ENCODE results near the gene TRAF7. TPM values are rescaled to one million over a fixed set of nuclear protein-coding genes. Genes with fewer than 3 reads are reported as not detected.

TRAF7 gene
- total and polyA plus RNA-seq, 2 of the 13 experiments (the other 11 are each of a cell fraction or from before 2014, with no cell fraction given): 47.9 to 65.6 TPM

GRCh38 chr16:2155091-2155950, at the start of gene TRAF7 (continued):
- peak; percentile 64; the same call in 1 of the 2 replicates for TF ChIP-seq HMGXB3 (CRISPR knock-in tag; IDR thresholded peaks at IDR 0.05; ENCODE audit: borderline replicate concordance)
- TF ChIP-seq TARDBP (CRISPR knock-in tag; IDR thresholded peaks at IDR 0.05): peak; percentile 86; the same call in 1 of the 2 replicates
- no peak for TF ChIP-seq ZKSCAN8 (CRISPR knock-in tag; IDR thresholded peaks at IDR 0.05; ENCODE audit: borderline replicate concordance)
- TF ChIP-seq TAF1 (CRISPR knock-in tag; IDR thresholded peaks at IDR 0.05): peak; percentile 99
- no peak; the same call in 1 of the 2 replicates for TF ChIP-seq ZNF431 (CRISPR knock-in tag; IDR thresholded peaks at IDR 0.05; ENCODE audit: borderline replicate concordance, low read depth)
- TF ChIP-seq MAFF (IDR thresholded peaks at IDR 0.05; ENCODE audit: low read depth, low read length): no peak
- TF ChIP-seq NR3C1 (CRISPR knock-in tag; IDR thresholded peaks at IDR 0.05): no peak
- no peak; the same call in none of the 2 replicates for TF ChIP-seq BRD4 (CRISPR knock-in tag; IDR thresholded peaks at IDR 0.05)
- TF ChIP-seq HOXA7 (CRISPR knock-in tag; IDR thresholded peaks at IDR 0.05): no peak
- TF ChIP-seq ISX (CRISPR knock-in tag; conservative IDR thresholded peaks at IDR 0.05): no peak
- TF ChIP-seq ZBTB42 (CRISPR knock-in tag; IDR thresholded peaks at IDR 0.05): 0 out of 2 replicates have a peak, but pooled peaks have one; percentile 51
- peak; percentile 54; the same call in 1 of the 2 replicates for TF ChIP-seq AHR (CRISPR knock-in tag; IDR thresholded peaks at IDR 0.05)
- TF ChIP-seq ZNF567 (CRISPR knock-in tag; IDR thresholded peaks at IDR 0.05; ENCODE audit: borderline replicate concordance): no peak
- no peak for TF ChIP-seq RORA (CRISPR knock-in tag; IDR thresholded peaks at IDR 0.05)
- TF ChIP-seq SYNCRIP (IDR thresholded peaks at IDR 0.05; ENCODE audit: insufficient read depth, low read depth, low read length): no peak
- TF ChIP-seq RBAK (CRISPR knock-in tag; IDR thresholded peaks at IDR 0.05): no peak
- no peak for TF ChIP-seq SMAD9 (CRISPR knock-in tag; IDR thresholded peaks at IDR 0.05)
- peak; percentile 93 for TF ChIP-seq ARID4A (CRISPR knock-in tag; IDR thresholded peaks at IDR 0.05; ENCODE audit: borderline replicate concordance)
- TF ChIP-seq ZNF839 (CRISPR knock-in tag; IDR thresholded peaks at IDR 0.05; ENCODE audit: borderline replicate concordance): no peak; the same call in 1 of the 2 replicates
- TF ChIP-seq, protein P1, sequence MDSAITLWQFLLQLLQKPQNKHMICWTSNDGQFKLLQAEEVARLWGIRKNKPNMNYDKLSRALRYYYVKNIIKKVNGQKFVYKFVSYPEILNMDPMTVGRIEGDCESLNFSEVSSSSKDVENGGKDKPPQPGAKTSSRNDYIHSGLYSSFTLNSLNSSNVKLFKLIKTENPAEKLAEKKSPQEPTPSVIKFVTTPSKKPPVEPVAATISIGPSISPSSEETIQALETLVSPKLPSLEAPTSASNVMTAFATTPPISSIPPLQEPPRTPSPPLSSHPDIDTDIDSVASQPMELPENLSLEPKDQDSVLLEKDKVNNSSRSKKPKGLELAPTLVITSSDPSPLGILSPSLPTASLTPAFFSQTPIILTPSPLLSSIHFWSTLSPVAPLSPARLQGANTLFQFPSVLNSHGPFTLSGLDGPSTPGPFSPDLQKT (CRISPR knock-in tag; IDR thresholded peaks at IDR 0.05; ENCODE audit: borderline replicate concordance): peak; percentile 98
